ENCODE data around the gene RECQL5.
A peak's percentile ranks its signal among the peaks of the same experiment; 100 is the strongest.

- TF ChIP-seq CTCF (conservative IDR thresholded peaks at IDR 0.05 in 1 of 2, IDR thresholded peaks at IDR 0.05 in 1 of 2; ENCODE audit: low read depth in 1 of 2, low read length in 2 of 2) (peak; percentile 81 to 92), EZH2 (IDR thresholded peaks at IDR 0.05; ENCODE audit: low read length, missing control alignments) (no peak)
Observed at GRCh38 chr17:75632863-75633485, 34.0 kb downstream of the RECQL5 start, which contains the start of gene SMIM5.

Measured in fibroblast of lung (primary cell).